ENCODE results near the gene ATP5MK. TPM values are rescaled to one million over a fixed set of nuclear protein-coding genes. Genes with fewer than 3 reads are reported as not detected.

The ATP5MK gene
- total and polyA plus RNA-seq, 2 of the 8 experiments (the other 6 are each of a cell fraction or from before 2014, with no cell fraction given): 280 to 312 TPM

GRCh38 chr10:103367782-103368518 is 28.3 kb downstream of the ATP5MK start, which contains the start of gene TAF5 (continued):
- TF ChIP-seq TCF12 (IDR thresholded peaks at IDR 0.05; ENCODE audit: low read depth, low read length) (no peak), BACH1 (IDR thresholded peaks at IDR 0.05; ENCODE audit: low read length) (no peak), SRF (IDR thresholded peaks at IDR 0.05; ENCODE audit: low read depth, low read length) (no peak), FOSL1 (IDR thresholded peaks at IDR 0.05; ENCODE audit: insufficient read depth, low read depth, low read length) (no peak), RXRA (IDR thresholded peaks at IDR 0.05; ENCODE audit: insufficient read depth, low read depth, low read length) (no peak), CREB1 (IDR thresholded peaks at IDR 0.05) (peak; percentile 70; the same call in 1 of the 2 replicates), SUZ12 (IDR thresholded peaks at IDR 0.05; ENCODE audit: low read length) (no peak), POLR2AphosphoS5 (IDR thresholded peaks at IDR 0.05; ENCODE audit: low read depth, low read length) (peak; percentile 81), RNF2 (IDR thresholded peaks at IDR 0.05; ENCODE audit: borderline replicate concordance, low read depth, low read length, missing control alignments, poor library complexity, severe bottlenecking) (no peak), TEAD4 (IDR thresholded peaks at IDR 0.05; ENCODE audit: low read depth, low read length) (no peak), USF2 (IDR thresholded peaks at IDR 0.05; ENCODE audit: low read length) (no peak), CTCF (IDR thresholded peaks at IDR 0.05; ENCODE audit: control extremely low read depth in 1 of 3, insufficient read depth in 1 of 3, low read depth in 1 of 3, low read length in 3 of 3) (no peak), BRCA1 (IDR thresholded peaks at IDR 0.05; ENCODE audit: low read depth, low read length) (no peak), TAF1 (IDR thresholded peaks at IDR 0.05; ENCODE audit: low read depth, low read length) (peak; percentile 100), ATF3 (IDR thresholded peaks at IDR 0.05; ENCODE audit: insufficient read depth, low read depth, low read length) (peak; percentile 87), SIX5 (IDR thresholded peaks at IDR 0.05; ENCODE audit: low read depth, low read length) (no peak), YY1 (IDR thresholded peaks at IDR 0.05; ENCODE audit: low read depth, low read length) (peak; percentile 99), RFX5 (IDR thresholded peaks at IDR 0.05; ENCODE audit: borderline replicate concordance, low read depth, low read length) (no peak), MAX (IDR thresholded peaks at IDR 0.05) (0 out of 2 replicates have a peak, but pooled peaks have one; percentile 26), GTF2F1 (IDR thresholded peaks at IDR 0.05; ENCODE audit: borderline replicate concordance, low read depth, low read length) (no peak), EGR1 (IDR thresholded peaks at IDR 0.05; ENCODE audit: borderline replicate concordance, low read depth, low read length) (no peak)

Measured in H1 (cell line).